LNCaP clone FGC (cell line): ENCODE data around the gene FSCN2.

ENCODE experiments used
- DNase-seq: peaks from one replicate; pipeline ENCODE4 v3.0.0-alpha.2; 2011; ENCODE audit warnings: low read depth
- H3K4me3 ChIP-seq: 2 replicates; pipeline ENCODE4 v1.5.1; 2011; ENCODE audit warnings: mild to moderate bottlenecking, low read depth, low read length, control low read depth
- TF ChIP-seq, protein P1 (sequence below): IDR thresholded peaks from 2 replicates; pipeline ENCODE4 v1.5.1; 2012; ENCODE audit warnings: mild to moderate bottlenecking; ENCODE audit not compliant: control insufficient read depth, insufficient read depth; ENCODE audit errors: extremely low read depth

The FSCN2 gene, protein sequence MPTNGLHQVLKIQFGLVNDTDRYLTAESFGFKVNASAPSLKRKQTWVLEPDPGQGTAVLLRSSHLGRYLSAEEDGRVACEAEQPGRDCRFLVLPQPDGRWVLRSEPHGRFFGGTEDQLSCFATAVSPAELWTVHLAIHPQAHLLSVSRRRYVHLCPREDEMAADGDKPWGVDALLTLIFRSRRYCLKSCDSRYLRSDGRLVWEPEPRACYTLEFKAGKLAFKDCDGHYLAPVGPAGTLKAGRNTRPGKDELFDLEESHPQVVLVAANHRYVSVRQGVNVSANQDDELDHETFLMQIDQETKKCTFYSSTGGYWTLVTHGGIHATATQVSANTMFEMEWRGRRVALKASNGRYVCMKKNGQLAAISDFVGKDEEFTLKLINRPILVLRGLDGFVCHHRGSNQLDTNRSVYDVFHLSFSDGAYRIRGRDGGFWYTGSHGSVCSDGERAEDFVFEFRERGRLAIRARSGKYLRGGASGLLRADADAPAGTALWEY

DNA sequence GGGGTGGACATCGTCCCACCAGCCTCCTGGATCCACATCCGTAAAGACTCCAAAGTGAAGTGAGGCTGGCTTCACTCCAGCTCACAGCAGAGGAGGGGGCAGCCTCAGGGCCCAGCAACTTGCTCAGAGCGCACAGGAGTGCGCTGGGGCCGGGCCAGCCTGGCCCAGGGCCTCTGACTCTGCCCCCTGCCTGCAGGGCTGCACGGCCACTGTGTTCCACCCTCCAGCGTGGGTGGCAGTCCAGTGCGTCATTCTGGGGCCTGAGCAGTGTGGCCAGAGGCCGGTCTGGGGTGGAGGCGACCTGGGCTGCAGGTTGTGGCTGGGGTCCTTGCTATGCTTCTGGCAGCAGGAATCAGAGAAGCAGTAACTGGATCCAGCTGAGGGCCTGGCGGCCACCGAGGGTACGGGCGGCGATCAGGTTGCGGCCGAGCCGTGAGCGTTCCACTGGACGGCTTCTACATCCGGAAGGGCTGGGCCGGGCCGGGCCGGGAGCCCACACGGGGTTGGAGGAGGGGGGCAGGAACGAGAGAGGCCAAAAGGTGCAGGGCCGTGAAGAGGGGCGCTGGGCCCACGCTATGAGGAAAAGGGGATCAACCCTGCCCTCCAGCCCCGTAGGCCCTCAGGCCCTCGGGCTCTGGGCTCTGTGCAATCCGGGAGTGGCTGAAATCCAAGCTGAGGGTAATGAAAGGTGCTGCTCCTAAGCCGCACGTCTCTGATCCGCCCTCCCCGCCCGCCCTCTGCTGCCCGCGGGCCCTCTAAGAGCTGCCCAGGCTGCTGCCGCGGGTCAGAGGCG, at the start of gene FSCN2:
Gene FSCN2 (plus strand): TSS at position 787 of the 793 bp plus-strand sequence. CDS start 155 bp downstream, outside the sequence.
- TF ChIP-seq, protein P1, sequence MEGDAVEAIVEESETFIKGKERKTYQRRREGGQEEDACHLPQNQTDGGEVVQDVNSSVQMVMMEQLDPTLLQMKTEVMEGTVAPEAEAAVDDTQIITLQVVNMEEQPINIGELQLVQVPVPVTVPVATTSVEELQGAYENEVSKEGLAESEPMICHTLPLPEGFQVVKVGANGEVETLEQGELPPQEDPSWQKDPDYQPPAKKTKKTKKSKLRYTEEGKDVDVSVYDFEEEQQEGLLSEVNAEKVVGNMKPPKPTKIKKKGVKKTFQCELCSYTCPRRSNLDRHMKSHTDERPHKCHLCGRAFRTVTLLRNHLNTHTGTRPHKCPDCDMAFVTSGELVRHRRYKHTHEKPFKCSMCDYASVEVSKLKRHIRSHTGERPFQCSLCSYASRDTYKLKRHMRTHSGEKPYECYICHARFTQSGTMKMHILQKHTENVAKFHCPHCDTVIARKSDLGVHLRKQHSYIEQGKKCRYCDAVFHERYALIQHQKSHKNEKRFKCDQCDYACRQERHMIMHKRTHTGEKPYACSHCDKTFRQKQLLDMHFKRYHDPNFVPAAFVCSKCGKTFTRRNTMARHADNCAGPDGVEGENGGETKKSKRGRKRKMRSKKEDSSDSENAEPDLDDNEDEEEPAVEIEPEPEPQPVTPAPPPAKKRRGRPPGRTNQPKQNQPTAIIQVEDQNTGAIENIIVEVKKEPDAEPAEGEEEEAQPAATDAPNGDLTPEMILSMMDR: no peak
- no peak within 1 kb of the TSS for H3K4me3 ChIP-seq

DNA sequence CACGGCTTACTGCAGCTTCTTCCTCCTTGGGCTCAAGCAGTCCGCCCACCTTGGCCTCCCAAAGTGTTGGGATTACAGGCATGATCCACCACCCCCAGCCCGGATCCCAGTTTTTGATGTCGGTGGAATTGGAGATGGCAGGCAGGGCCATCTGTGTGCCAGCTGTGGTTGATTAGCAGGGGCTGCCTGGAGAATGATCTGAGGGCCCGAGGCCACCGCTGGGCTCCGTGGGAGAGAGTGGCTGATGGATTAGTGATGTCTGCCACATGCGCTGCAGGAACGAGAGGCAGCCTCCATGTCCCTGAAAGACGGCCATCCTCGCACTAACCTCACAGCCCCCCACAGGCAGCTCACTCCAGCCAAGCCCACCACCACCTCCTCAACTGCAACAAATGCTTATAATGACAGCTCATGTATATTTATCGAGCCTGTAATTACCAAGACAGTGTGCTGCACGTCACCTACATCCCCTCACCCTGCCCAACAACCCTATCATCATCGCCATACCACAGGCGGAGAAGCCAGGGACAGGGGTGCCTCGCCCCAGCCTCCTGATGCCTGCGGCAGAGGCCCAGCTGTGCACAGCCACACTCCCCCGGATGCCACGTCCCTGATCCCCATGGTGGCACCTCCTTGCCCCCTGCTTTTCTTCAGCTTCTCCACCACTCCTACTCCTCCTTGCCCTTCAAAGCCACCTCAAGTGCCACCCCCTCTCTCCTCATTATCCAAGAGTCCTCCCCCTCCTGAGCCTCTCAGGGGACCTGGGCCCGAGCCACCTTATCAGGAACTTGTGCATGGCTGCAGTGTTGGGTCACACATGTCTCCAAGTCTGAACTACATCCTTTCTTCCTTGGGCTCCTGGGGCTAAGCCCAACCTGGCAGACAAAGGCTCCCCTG, 48.8 kb upstream of the FSCN2 start:
- DNase-seq: no peak
- TF ChIP-seq, protein P1: no peak
- H3K4me3 ChIP-seq: no peak overlapping the region

More for the DNA sequence above, at the start of gene FSCN2:
- no peak for DNase-seq

DNA sequence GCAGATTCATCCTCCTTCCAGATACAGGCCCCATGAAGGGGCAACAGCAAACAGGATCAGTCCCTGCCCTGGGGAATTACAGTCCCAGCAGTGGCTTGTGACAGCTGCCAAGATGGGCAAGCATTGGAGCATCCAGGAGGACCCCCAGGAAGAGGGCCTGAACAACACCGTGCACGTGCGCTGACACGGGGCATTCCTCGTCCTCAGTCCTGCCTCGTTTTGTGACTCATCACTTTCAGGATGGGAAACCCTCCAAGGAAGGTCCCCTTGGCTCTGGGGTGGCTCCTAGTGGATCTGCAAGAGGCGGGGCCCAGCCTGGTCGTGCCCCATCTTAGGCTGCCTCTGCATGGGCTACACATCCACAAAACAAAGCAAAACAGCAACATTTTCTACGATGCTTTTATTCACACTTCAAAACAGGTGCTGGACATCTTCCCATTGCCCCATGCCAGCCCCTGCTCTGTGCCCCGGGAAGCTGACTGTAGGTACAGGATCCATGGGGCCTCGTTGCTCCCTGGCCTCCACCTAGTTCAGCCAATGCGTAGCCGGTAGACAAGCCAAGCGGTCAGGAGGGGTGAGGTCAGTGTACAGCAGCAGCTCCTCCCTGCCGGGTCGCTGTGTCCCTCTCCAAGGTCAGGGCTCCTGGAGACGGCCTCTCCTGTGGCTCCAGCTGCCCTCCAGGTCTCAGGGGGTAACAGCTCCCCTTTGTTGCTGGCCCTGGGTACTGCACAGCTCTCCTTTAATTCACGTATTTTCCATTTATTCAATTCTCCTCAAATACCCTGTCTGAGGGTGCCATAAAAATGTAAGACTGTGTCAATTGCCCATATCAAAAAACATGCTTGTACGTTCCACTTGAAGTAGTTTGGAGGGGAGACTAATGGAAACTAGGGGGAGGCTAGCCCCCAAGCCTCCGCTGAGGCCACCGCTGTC, 47.8 kb upstream of the FSCN2 start:
- DNase-seq: no peak
- TF ChIP-seq, protein P1: no peak
- H3K4me3 ChIP-seq: no peak overlapping the region

DNA sequence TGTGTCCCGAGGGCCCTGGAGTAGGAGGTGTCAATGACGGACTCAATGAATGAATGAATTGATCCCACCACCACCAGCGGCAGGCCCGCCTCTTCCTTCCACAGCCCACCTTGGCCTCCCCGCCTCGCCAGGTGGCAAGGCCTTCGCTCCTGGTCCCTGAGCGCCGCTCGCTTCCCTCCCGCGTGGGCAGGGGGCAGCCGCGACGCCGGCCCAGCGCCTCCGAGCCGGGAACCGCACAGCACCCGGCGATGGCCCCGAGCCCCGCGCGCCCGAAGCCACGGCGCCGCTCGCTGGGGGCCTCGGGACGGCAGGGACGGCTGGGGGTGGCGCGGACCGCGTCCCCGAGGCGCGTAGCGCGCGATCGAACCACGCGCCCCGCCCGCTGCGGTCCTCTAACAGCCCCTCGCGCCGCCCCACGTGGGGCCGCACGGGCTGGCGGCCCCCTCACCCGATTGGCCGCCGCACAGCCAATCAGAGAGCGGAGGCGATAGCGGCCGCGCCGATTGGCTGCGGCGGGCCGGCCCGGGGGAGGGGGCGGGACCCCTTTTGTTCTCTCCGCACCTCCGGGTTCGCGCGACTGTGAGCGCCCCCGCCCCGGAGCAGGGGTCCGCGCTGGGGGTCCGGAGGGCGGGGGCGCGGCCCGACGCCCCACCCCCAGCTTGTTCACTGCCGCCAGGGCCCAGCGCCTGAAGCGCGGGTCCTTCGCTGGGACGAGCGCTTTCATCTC, 46.9 kb upstream of the FSCN2 start:
- TF ChIP-seq, protein P1: no peak
- no peak overlapping the region for H3K4me3 ChIP-seq
- no peak for DNase-seq

DNA sequence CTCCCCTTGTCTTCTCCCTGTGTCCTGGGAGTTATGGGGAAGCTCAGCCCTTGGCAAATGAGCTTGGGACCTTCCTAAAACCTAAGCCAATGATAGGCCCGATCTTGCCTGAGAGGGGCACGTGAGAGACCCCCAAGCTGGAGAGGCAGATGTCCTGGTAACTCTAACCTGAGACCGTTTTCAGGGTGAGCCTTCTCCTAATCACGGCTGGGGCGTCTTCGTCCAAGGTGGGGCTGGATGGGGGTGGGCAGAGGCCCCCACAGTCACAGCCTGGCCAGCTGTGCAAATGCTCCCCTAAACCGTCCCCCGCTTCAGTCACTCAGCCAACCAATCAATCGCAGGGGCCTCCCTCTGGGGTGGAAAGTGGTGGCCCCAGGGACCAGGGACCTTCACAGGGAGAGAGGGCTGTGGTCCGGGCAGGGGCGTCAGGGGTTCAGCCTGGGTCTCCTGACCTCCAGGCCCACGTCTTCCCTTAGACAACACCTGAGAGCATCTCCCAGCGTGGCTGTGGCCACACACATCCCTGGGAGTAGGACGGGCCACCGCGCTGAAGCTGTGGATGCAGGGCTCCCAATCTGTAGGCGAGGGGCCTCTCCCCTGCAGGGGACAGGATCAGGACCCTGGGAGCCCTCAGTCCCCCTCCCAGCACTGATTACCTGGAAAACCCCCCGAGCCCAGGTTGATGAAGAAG, 46.2 kb upstream of the FSCN2 start:
- TF ChIP-seq, protein P1: no peak
- H3K4me3 ChIP-seq: no peak overlapping the region

More for the DNA sequence above, 46.2 kb upstream of the FSCN2 start:
- DNase-seq: no peak
